Glutamatergic neuron (in vitro differentiated cells): Measurements from ENCODE around the gene SH2D2A. TPM values are rescaled to one million over a fixed set of nuclear protein-coding genes. Genes with fewer than 3 reads are reported as not detected.

Experiments used
- DNase-seq: peaks from one replicate; pipeline ENCODE4 v3.0.0; 2022
- H3K27ac Mint-ChIP-seq: one replicate; pipeline ENCODE4 v1.8.0; 2020; ENCODE audit warnings: mild to moderate bottlenecking, mixed read lengths, inconsistent platforms; ENCODE audit not compliant: unreplicated experiment
- H3K27me3 Mint-ChIP-seq: one replicate; pipeline ENCODE4 v1.8.0; 2020; ENCODE audit warnings: mild to moderate bottlenecking, moderate library complexity, mixed read lengths, inconsistent platforms; ENCODE audit not compliant: unreplicated experiment
- H3K36me3 Mint-ChIP-seq: one replicate; pipeline ENCODE4 v1.8.0; 2020; ENCODE audit warnings: mild to moderate bottlenecking, mixed read lengths, inconsistent platforms; ENCODE audit not compliant: unreplicated experiment
- H3K4me1 Mint-ChIP-seq: one replicate; pipeline ENCODE4 v1.8.0; 2020; ENCODE audit warnings: mild to moderate bottlenecking, low read depth, mixed read lengths, inconsistent platforms; ENCODE audit not compliant: unreplicated experiment
- H3K4me3 Mint-ChIP-seq: one replicate; pipeline ENCODE4 v1.8.0; 2020; ENCODE audit warnings: mild to moderate bottlenecking, mixed read lengths, inconsistent platforms; ENCODE audit not compliant: unreplicated experiment
- H3K9me3 Mint-ChIP-seq: one replicate; pipeline ENCODE4 v1.8.0; 2020; ENCODE audit warnings: mild to moderate bottlenecking, moderate library complexity, mixed read lengths, inconsistent platforms; ENCODE audit not compliant: unreplicated experiment
- total RNA-seq: library from RNA; stranded (reverse); fragmentation: NEBNext Ultra II Directional; extraction: Animal tissue kit (Norgen Biotek cat#: 25700); gene quantifications from one replicate; pipeline ENCODE4 v1.2.1, GENCODE V29; 2021; ENCODE audit not compliant: unreplicated experiment
- TF ChIP-seq, protein P1 (sequence below): fragments of 200-600 bp; sonication (generic); IDR thresholded peaks from one replicate; pipeline ENCODE4 v1.5.0; 2021; ENCODE audit not compliant: partially characterized antibody, unreplicated experiment

The SH2D2A gene
- total RNA-seq, 1 donor from 2014 or later = 0.86 TPM

DNA sequence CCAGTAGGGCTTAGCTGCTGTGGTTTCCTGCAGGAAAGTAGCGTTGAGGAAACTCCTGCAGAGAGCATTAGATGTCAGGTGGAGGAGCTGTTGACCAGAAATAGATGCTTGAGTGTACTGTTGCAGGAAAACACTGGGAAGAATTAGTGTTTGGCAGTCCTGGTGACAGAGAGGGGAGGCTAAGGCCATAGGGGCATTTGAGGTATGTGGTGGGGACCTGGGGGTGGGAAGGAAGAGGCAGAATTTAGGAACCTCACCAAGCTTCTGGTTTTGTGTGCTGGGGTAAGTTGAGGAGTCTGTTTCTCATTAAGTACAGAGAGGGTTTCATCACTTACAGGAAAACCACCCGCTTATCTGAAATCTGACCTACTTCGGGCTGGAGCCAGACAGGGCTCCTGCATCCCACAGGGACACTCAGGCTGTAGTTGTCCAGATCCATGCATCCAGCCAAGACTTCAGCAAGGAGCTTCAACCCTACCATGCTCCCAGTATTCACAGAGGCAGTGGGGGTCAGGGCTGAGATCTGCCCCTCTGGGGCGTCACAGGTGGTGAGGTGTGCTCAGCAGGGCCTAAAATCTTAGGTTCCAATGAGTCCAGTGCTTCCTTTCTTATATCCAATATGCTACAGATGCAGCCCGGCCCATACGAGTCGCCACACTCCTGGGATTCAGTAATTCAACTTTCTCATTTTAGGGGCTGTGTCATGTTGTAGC lies 15.1 kb downstream of the SH2D2A start:
- Mint-ChIP-seq H3K4me1 (peaks cover 16% of the 10 kb centered on the region), H3K9me3 (no peaks in the 10 kb centered on the region), H3K27me3 (peaks cover 4% of the 10 kb centered on the region), H3K36me3 (no peaks in the 10 kb centered on the region), H3K27ac (no peak overlapping the region), H3K4me3 (no peak overlapping the region)
- DNase-seq = no peak
- TF ChIP-seq, protein P1, sequence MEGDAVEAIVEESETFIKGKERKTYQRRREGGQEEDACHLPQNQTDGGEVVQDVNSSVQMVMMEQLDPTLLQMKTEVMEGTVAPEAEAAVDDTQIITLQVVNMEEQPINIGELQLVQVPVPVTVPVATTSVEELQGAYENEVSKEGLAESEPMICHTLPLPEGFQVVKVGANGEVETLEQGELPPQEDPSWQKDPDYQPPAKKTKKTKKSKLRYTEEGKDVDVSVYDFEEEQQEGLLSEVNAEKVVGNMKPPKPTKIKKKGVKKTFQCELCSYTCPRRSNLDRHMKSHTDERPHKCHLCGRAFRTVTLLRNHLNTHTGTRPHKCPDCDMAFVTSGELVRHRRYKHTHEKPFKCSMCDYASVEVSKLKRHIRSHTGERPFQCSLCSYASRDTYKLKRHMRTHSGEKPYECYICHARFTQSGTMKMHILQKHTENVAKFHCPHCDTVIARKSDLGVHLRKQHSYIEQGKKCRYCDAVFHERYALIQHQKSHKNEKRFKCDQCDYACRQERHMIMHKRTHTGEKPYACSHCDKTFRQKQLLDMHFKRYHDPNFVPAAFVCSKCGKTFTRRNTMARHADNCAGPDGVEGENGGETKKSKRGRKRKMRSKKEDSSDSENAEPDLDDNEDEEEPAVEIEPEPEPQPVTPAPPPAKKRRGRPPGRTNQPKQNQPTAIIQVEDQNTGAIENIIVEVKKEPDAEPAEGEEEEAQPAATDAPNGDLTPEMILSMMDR = no peak

DNA sequence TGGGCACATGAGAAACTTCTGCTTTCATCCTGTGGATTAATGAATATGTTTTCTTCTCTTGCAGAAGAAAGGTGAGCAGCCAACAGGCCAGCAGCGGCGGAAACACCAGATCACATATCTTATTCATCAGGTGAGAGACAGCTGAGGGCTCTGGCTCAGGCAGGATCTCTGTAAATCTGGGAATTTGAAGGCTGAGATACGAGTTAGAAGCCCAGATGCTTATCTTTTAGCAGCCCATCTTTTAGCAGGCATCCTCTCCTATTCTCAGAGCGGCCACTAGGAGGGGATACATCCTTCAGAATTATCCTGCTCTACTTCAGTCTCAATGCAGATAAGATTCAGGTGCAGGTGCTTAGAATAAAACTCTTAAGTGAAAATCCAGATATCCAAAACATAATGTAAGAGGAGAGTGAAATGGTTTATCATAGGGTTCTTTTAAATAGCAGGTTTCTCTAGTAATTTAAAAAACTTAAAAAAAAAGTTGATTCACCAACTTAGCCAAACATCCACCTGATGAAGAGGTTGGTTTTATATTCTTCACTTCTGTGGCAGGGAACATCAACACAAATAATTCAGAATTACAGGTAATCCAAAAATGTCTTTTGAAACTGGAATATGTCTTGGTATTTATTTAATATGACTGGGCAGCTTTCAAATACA lies 19.3 kb downstream of the SH2D2A start:
- H3K4me1 Mint-ChIP-seq = peaks cover 12% of the 10 kb centered on the region
- H3K4me3 Mint-ChIP-seq = no peak overlapping the region
- peak; percentile 55 for DNase-seq
- H3K27me3 Mint-ChIP-seq = no peaks in the 10 kb centered on the region
- no peaks in the 10 kb centered on the region for H3K9me3 Mint-ChIP-seq
- H3K27ac Mint-ChIP-seq = peak overlapping the region; percentile 59
- H3K36me3 Mint-ChIP-seq = no peaks in the 10 kb centered on the region
- TF ChIP-seq, protein P1 = peak; percentile 87

DNA sequence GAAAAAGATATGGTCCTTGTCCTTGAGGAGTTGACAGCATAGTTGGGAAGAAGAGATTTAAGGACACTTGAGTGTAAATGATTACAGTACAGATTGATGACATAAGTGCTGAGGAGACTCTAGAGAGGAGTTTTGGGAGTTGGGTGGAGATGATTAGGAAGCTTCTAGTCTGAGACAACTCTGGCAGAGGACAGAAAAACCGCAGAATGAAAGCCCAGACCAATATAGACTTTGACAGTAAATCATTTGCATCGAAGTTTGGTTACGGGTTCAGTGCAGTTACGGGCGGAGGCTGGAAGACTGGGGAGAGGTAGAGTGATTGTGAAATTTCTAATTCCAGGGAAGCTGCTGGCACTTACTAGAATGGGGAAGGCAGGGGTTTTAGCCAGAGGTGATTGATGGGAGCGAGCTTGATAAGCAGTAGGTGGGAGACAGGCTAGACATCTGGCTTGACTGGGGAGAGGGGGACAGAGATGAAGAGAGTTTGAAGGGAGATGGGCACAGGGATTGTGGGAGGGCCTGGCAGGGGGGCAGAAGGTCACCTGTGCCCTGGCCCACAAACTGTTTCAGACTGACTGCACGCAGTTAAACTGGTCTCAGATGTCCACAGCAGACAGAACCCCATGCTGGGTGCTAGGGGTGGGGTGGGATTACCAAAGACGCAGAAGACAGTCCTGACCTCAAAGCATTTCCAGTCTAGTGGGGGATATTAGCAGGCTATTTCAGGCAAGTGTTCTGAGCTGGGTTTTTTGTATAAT lies 20.1 kb downstream of the SH2D2A start:
- no peaks in the 10 kb centered on the region for H3K36me3 Mint-ChIP-seq
- peaks cover 12% of the 10 kb centered on the region for H3K4me1 Mint-ChIP-seq
- no peak for DNase-seq
- no peaks in the 10 kb centered on the region for H3K9me3 Mint-ChIP-seq
- H3K4me3 Mint-ChIP-seq = no peak overlapping the region
- H3K27me3 Mint-ChIP-seq = no peaks in the 10 kb centered on the region
- H3K27ac Mint-ChIP-seq = no peak overlapping the region
- TF ChIP-seq, protein P1 = no peak

DNA sequence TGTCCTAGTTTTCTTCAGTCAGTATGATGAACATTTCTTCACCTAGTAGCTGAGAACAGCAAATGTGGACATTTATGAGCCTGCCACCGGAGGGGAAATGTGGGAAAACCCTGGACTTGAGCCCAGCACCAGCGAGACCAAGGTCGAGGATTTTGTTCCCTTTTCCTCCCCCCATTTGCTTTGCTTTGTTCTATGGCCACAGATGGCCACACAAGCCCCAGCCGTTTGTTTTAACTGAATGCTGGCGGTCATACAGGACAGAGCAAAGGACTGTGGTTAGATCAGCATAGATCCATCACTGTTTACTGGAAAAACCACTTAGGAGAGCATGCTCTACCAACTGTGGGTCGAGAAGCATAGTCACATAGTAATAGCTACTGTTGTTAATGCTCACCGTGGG lies 20.9 kb downstream of the SH2D2A start:
- no peaks in the 10 kb centered on the region for H3K36me3 Mint-ChIP-seq
- no peak overlapping the region for H3K27ac Mint-ChIP-seq
- peaks cover 12% of the 10 kb centered on the region for H3K4me1 Mint-ChIP-seq
- no peak for DNase-seq
- TF ChIP-seq, protein P1 = no peak
- H3K9me3 Mint-ChIP-seq = no peaks in the 10 kb centered on the region
- H3K4me3 Mint-ChIP-seq = no peak overlapping the region
- H3K27me3 Mint-ChIP-seq = no peaks in the 10 kb centered on the region
